H9 (cell line): ENCODE results near the gene EPB41L5. TPM values are rescaled to one million over a fixed set of nuclear protein-coding genes. Genes with fewer than 3 reads are reported as not detected.
A peak's percentile ranks its signal among the peaks of the same experiment; 100 is the strongest.

Experiments used
- DNase-seq: peaks from one replicate; pipeline ENCODE4 v3.0.0-alpha.2; 2017
- H2AFZ ChIP-seq: one replicate; pipeline ENCODE4 v1.6.1; 2013; ENCODE audit warnings: mild to moderate bottlenecking, low read length, control low read depth, moderate library complexity
- H2AK5ac ChIP-seq: 2 replicates; pipeline ENCODE4 v1.6.1; 2013; ENCODE audit warnings: low read length, control low read depth, mixed read lengths; ENCODE audit not compliant: insufficient read length
- H2BK120ac ChIP-seq: one replicate; pipeline ENCODE4 v1.6.1; 2013; ENCODE audit warnings: low read depth, mild to moderate bottlenecking, low read length, control low read depth, inconsistent platforms; ENCODE audit not compliant: poor library complexity, severe bottlenecking
- H2BK12ac ChIP-seq: 2 replicates; pipeline ENCODE4 v1.6.1; 2013; ENCODE audit warnings: low read length, control low read depth, mixed read lengths, low read depth; ENCODE audit not compliant: insufficient read length
- H2BK15ac ChIP-seq: 2 replicates; pipeline ENCODE4 v1.6.1; 2013; ENCODE audit warnings: low read depth, low read length, control low read depth
- H2BK20ac ChIP-seq: one replicate; pipeline ENCODE4 v1.6.1; 2013; ENCODE audit warnings: low read depth, mild to moderate bottlenecking, low read length, control low read depth, inconsistent platforms; ENCODE audit not compliant: poor library complexity, severe bottlenecking
- H2BK5ac ChIP-seq: 2 replicates; pipeline ENCODE4 v1.6.1; 2013; ENCODE audit warnings: low read length, control low read depth, mixed read lengths; ENCODE audit not compliant: insufficient read length
- H3K14ac ChIP-seq: 2 replicates; pipeline ENCODE4 v1.6.1; 2013; ENCODE audit warnings: low read length, control low read depth; ENCODE audit not compliant: insufficient read depth
- H3K18ac ChIP-seq: 2 replicates; pipeline ENCODE4 v1.6.1; 2013; ENCODE audit warnings: low read depth, mild to moderate bottlenecking, mixed read lengths, low read length, control low read depth; ENCODE audit not compliant: insufficient read length
- H3K23ac ChIP-seq: 2 replicates; pipeline ENCODE4 v1.6.1; 2013; ENCODE audit warnings: low read length, control low read depth, mixed read lengths, low read depth; ENCODE audit not compliant: insufficient read length
- H3K23me2 ChIP-seq: 2 replicates; pipeline ENCODE4 v1.6.1; 2013; ENCODE audit warnings: low read depth, mild to moderate bottlenecking, mixed read lengths, low read length, control low read depth; ENCODE audit not compliant: insufficient read length, poor library complexity, severe bottlenecking
- H3K27ac ChIP-seq: 2 replicates; pipeline ENCODE4 v1.5.1; 2013; ENCODE audit warnings: low read length, control low read depth, mixed read lengths, low read depth; ENCODE audit not compliant: insufficient read length
- H3K27me3 ChIP-seq: 2 replicates; pipeline ENCODE4 v1.6.1; 2013; ENCODE audit warnings: low read length, control low read depth, inconsistent platforms; ENCODE audit not compliant: insufficient read depth
- H3K4ac ChIP-seq: 2 replicates; pipeline ENCODE4 v1.6.1; 2013; ENCODE audit warnings: low read depth, mild to moderate bottlenecking, control low read depth, inconsistent platforms, low read length, moderate library complexity
- H3K4me1 ChIP-seq: 2 replicates; pipeline ENCODE4 v1.6.1; 2013; ENCODE audit warnings: low read length, control low read depth, inconsistent platforms; ENCODE audit not compliant: insufficient read depth
- H3K4me2 ChIP-seq: 2 replicates; pipeline ENCODE4 v1.6.1; 2013; ENCODE audit warnings: low read length, control low read depth, mixed read lengths; ENCODE audit not compliant: insufficient read length, insufficient read depth
- H3K56ac ChIP-seq: 2 replicates; pipeline ENCODE4 v1.6.1; 2013; ENCODE audit warnings: low read depth, mild to moderate bottlenecking, mixed read lengths, low read length, control low read depth; ENCODE audit not compliant: insufficient read length
- H3K79me1 ChIP-seq: 2 replicates; pipeline ENCODE4 v1.6.1; 2013; ENCODE audit warnings: low read depth, mild to moderate bottlenecking, moderate library complexity, low read length, control low read depth, inconsistent platforms; ENCODE audit not compliant: insufficient read depth, poor library complexity, severe bottlenecking
- H3K79me2 ChIP-seq: 2 replicates; pipeline ENCODE4 v1.6.1; 2013; ENCODE audit warnings: low read length, control low read depth, inconsistent platforms; ENCODE audit not compliant: insufficient read depth
- H3K9ac ChIP-seq: 2 replicates; pipeline ENCODE4 v1.6.1; 2013; ENCODE audit warnings: low read length, control low read depth, mixed read lengths; ENCODE audit not compliant: insufficient read length; ENCODE audit errors: extremely low read depth
- H3K9me3 ChIP-seq: one replicate; pipeline ENCODE4 v1.6.1; 2013; ENCODE audit warnings: low read depth, low read length, inconsistent platforms; ENCODE audit not compliant: control insufficient read depth
- H3T11ph ChIP-seq: one replicate; pipeline ENCODE4 v1.6.1; 2013; ENCODE audit warnings: mild to moderate bottlenecking, low read length, control low read depth, inconsistent platforms
- H4K20me1 ChIP-seq: one replicate; pipeline ENCODE4 v1.6.1; 2013; ENCODE audit not compliant: control insufficient read depth, insufficient read length, insufficient read depth
- H4K5ac ChIP-seq: 2 replicates; pipeline ENCODE4 v1.6.1; 2013; ENCODE audit warnings: low read depth, mild to moderate bottlenecking, mixed read lengths, low read length, control low read depth; ENCODE audit not compliant: insufficient read length
- H4K8ac ChIP-seq: replicated peaks from 2 replicates; pipeline ENCODE4 v1.6.1; 2013; ENCODE audit warnings: low read length, control low read depth, mixed read lengths, low read depth; ENCODE audit not compliant: insufficient read length
- H4K91ac ChIP-seq: 2 replicates; pipeline ENCODE4 v1.6.1; 2013; ENCODE audit warnings: low read depth, mild to moderate bottlenecking, moderate library complexity, mixed read lengths, low read length, control low read depth; ENCODE audit not compliant: insufficient read length
- H3K27ac Mint-ChIP-seq, 3 experiments: 2 replicates in 2 of 3; 3 replicates in 1 of 3; pipeline ENCODE4 v1.8.0; 2020 to 2021; ENCODE audit warnings: mixed read lengths in 3 of 3, mild to moderate bottlenecking in 1 of 3, moderate library complexity in 1 of 3
- H3K27me3 Mint-ChIP-seq: 2 replicates; pipeline ENCODE4 v1.8.0; 2021; ENCODE audit warnings: low read depth, mild to moderate bottlenecking, moderate library complexity, mixed read lengths
- H3K36me3 Mint-ChIP-seq, 3 experiments: 2 replicates in 2 of 3; 3 replicates in 1 of 3; pipeline ENCODE4 v1.8.0; 2020 to 2021; ENCODE audit warnings: low read depth in 3 of 3, mixed read lengths in 3 of 3; ENCODE audit not compliant: insufficient read depth in 1 of 3
- H3K4me1 Mint-ChIP-seq, 2 experiments: 2 replicates each; pipeline ENCODE4 v1.8.0; 2020; ENCODE audit warnings: mixed read lengths in 2 of 2
- H3K4me3 Mint-ChIP-seq, 2 experiments: 2 replicates in 1 of 2; 3 replicates in 1 of 2; pipeline ENCODE4 v1.8.0; 2020 to 2021; ENCODE audit warnings: mild to moderate bottlenecking in 2 of 2, mixed read lengths in 2 of 2, moderate library complexity in 1 of 2
- H3K9me3 Mint-ChIP-seq, 2 experiments: 2 replicates in 1 of 2; 3 replicates in 1 of 2; pipeline ENCODE4 v1.8.0; 2020; ENCODE audit warnings: mild to moderate bottlenecking in 2 of 2, mixed read lengths in 2 of 2, moderate library complexity in 1 of 2
- total RNA-seq: library from RNA; stranded (reverse); gene quantifications from 2 replicates; pipeline ENCODE4 v1.2.1, GENCODE V29; 2021
- TF ChIP-seq, protein P1 (sequence below): fragments of 200-600 bp; sonication (generic); conservative IDR thresholded peaks from 3 replicates; pipeline ENCODE4 v1.8.0; 2021; ENCODE audit warnings: antibody characterized with exemption, mild to moderate bottlenecking

EPB41L5 gene
- total RNA-seq, 1 experiment from 2014 or later: 40.4 TPM

DNA sequence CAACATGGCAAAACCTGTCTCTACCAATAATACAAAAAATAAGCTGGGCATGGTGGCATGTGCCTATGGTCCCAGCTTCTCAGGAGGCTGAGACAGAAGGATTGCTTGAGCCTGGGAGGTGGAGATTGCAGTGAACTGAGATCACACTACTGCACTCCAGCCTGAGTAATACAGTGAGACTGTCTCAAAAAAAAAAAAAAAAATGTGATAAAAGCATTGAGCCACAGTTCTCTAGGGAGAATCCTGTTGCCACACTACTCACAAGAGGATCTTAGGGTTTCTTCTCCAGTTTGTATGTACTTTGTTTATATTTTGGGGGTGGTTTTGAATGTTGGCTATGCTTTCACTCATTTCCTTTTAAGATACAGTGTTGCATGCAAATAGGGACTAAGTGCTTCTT is 148.3 kb downstream of the EPB41L5 start:
- no peak overlapping the region for H4K5ac ChIP-seq
- peak overlapping the region in 1 of 3 experiments; percentile 74; a peak in 1 of 7 replicates for H3K27ac Mint-ChIP-seq
- H2BK12ac ChIP-seq: no peak overlapping the region
- no peaks in the 10 kb centered on the region for H3K27me3 Mint-ChIP-seq
- no peak overlapping the region for H3K4me3 Mint-ChIP-seq
- no peak overlapping the region for H2BK120ac ChIP-seq
- no peak overlapping the region for H3K18ac ChIP-seq
- no peaks in the 10 kb centered on the region for H3K23me2 ChIP-seq
- no peaks in the 10 kb centered on the region for H3K79me2 ChIP-seq
- H3K4ac ChIP-seq: no peak overlapping the region
- no peak overlapping the region for H3K9ac ChIP-seq
- no peak overlapping the region for H3K4me2 ChIP-seq
- H3K36me3 Mint-ChIP-seq: peaks cover 14 to 23% (median 20%) of the 10 kb centered on the region in 3 experiments
- TF ChIP-seq, protein P1, sequence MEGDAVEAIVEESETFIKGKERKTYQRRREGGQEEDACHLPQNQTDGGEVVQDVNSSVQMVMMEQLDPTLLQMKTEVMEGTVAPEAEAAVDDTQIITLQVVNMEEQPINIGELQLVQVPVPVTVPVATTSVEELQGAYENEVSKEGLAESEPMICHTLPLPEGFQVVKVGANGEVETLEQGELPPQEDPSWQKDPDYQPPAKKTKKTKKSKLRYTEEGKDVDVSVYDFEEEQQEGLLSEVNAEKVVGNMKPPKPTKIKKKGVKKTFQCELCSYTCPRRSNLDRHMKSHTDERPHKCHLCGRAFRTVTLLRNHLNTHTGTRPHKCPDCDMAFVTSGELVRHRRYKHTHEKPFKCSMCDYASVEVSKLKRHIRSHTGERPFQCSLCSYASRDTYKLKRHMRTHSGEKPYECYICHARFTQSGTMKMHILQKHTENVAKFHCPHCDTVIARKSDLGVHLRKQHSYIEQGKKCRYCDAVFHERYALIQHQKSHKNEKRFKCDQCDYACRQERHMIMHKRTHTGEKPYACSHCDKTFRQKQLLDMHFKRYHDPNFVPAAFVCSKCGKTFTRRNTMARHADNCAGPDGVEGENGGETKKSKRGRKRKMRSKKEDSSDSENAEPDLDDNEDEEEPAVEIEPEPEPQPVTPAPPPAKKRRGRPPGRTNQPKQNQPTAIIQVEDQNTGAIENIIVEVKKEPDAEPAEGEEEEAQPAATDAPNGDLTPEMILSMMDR: no peak
- H2AK5ac ChIP-seq: no peak overlapping the region
- H3K27me3 ChIP-seq: no peaks in the 10 kb centered on the region
- no peak overlapping the region for H3T11ph ChIP-seq
- H2AFZ ChIP-seq: no peak overlapping the region
- DNase-seq: no peak
- H4K20me1 ChIP-seq: no peaks in the 10 kb centered on the region
- H3K23ac ChIP-seq: no peak overlapping the region
- H2BK15ac ChIP-seq: no peak overlapping the region
- no peaks in the 10 kb centered on the region for H3K4me1 ChIP-seq
- peaks cover 4 to 6% of the 10 kb centered on the region in 2 experiments; a peak in 2 of 5 replicates for H3K9me3 Mint-ChIP-seq
- H4K91ac ChIP-seq: no peak overlapping the region
- H4K8ac ChIP-seq: no peak overlapping the region
- H2BK5ac ChIP-seq: no peak overlapping the region
- H3K4me1 Mint-ChIP-seq: no peaks in the 10 kb centered on the region
- no peak overlapping the region for H3K27ac ChIP-seq
- no peak overlapping the region for H2BK20ac ChIP-seq
- H3K14ac ChIP-seq: no peak overlapping the region
- H3K56ac ChIP-seq: no peak overlapping the region
- no peaks in the 10 kb centered on the region for H3K79me1 ChIP-seq
- H3K9me3 ChIP-seq: no peaks in the 10 kb centered on the region
